DOHH2 (cell line): ENCODE measurements around the gene SPNS2.

Experiments
- H3F3A ChIP-seq: fragments of 200-600 bp; sonication (generic), shearing (Covaris generic); 2 replicates; pipeline ENCODE4 v1.6.0; 2016; ENCODE audit warnings: antibody characterized with exemption, mild to moderate bottlenecking; ENCODE audit not compliant: control insufficient read depth, insufficient read depth
- H3K27ac ChIP-seq: fragments of 200-600 bp; sonication (generic); 2 replicates; pipeline ENCODE4 v1.5.1; 2014; ENCODE audit warnings: low read depth, mild to moderate bottlenecking, low read length, moderate library complexity
- H3K27me3 ChIP-seq: fragments of 200-600 bp; sonication (generic); 2 replicates; pipeline ENCODE4 v1.6.1; 2014; ENCODE audit warnings: mild to moderate bottlenecking, low read length, mixed read lengths; ENCODE audit not compliant: control insufficient read depth
- H3K36me3 ChIP-seq: fragments of 200-600 bp; sonication (generic); 2 replicates; pipeline ENCODE4 v1.6.1; 2014; ENCODE audit warnings: mild to moderate bottlenecking, low read length, moderate library complexity, mixed read lengths; ENCODE audit not compliant: control insufficient read depth
- H3K4me1 ChIP-seq: fragments of 200-600 bp; sonication (generic); 2 replicates; pipeline ENCODE4 v1.6.1; 2014; ENCODE audit warnings: mild to moderate bottlenecking, low read length, mixed read lengths; ENCODE audit not compliant: control insufficient read depth
- H3K4me2 ChIP-seq: fragments of 200-600 bp; sonication (generic); 2 replicates; pipeline ENCODE4 v1.6.0; 2014; ENCODE audit warnings: mild to moderate bottlenecking, low read length, moderate library complexity
- H3K4me3 ChIP-seq: fragments of 200-600 bp; sonication (generic); 2 replicates; pipeline ENCODE4 v1.5.1; 2014; ENCODE audit warnings: mild to moderate bottlenecking, low read length, mixed read lengths
- H3K79me2 ChIP-seq: fragments of 200-600 bp; sonication (generic); 2 replicates; pipeline ENCODE4 v1.6.1; 2014; ENCODE audit warnings: mild to moderate bottlenecking, low read length, mixed read lengths; ENCODE audit not compliant: control insufficient read depth
- H3K9me2 ChIP-seq: fragments of 200-600 bp; sonication (generic); replicated peaks from 2 replicates; pipeline ENCODE4 v1.6.1; 2014; ENCODE audit warnings: mild to moderate bottlenecking, low read length, mixed read lengths; ENCODE audit not compliant: control insufficient read depth
- H3K9me3 ChIP-seq: fragments of 200-600 bp; sonication (generic); 2 replicates; pipeline ENCODE4 v1.6.1; 2014; ENCODE audit warnings: antibody characterized with exemption, low read length, mixed read lengths; ENCODE audit not compliant: control insufficient read depth, insufficient read depth
- H4K20me1 ChIP-seq: fragments of 200-600 bp; sonication (generic); 2 replicates; pipeline ENCODE4 v1.6.0; 2014; ENCODE audit warnings: low read depth, mild to moderate bottlenecking, antibody characterized with exemption, low read length, moderate library complexity; ENCODE audit not compliant: control insufficient read depth, insufficient read depth
- EZH2phosphoT487 ChIP-seq: fragments of 200-600 bp; sonication (generic); IDR thresholded peaks from 2 replicates; pipeline ENCODE4 v1.6.1; 2017; ENCODE audit warnings: borderline replicate concordance, mild to moderate bottlenecking, antibody characterized with exemption, low read length, moderate library complexity, mixed read lengths
- TF ChIP-seq, protein P1 (sequence below): fragments of 200-600 bp; sonication (generic); IDR thresholded peaks from one replicate; pipeline ENCODE4 v1.5.1; 2014; ENCODE audit warnings: antibody characterized with exemption, mild to moderate bottlenecking, low read depth, low read length; ENCODE audit not compliant: poor library complexity, severe bottlenecking

Gene SPNS2

DNA sequence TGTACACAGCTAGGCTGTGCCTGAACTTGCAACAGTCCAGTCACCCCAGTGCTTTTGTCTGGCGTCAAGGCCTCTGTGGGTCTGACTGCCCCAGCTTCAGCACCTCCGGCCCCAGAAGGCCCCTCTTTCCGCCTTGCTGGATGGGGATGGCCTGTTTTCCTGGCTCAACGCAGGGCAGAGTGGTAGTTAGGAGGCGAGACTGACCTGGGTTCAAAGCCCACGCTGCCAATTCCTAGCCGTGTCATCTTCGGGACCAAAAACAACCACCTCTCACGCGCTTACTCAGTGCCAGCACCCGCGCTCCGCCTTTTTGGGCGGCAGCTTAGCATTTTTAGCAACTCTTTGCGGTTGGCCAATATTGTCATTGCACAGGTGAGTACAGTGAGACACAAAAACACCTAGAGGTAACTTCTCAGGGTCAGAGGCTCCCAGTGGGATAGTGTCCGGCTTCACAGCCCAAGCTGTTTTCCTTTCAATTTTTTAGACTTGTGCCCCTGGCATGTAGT is 51.9 kb downstream of the SPNS2 start:
- Histone ChIP-seq H3K4me2 (no peak overlapping the region), H3K27ac (no peak overlapping the region), H3K4me1 (peaks cover 11% of the 10 kb centered on the region), H3F3A (no peaks in the 10 kb centered on the region), H4K20me1 (no peaks in the 10 kb centered on the region), H3K9me2 (no peaks in the 10 kb centered on the region), H3K27me3 (no peaks in the 10 kb centered on the region), H3K79me2 (peaks cover 56% of the 10 kb centered on the region), H3K9me3 (no peaks in the 10 kb centered on the region), H3K36me3 (peaks cover 95% of the 10 kb centered on the region), H3K4me3 (no peak overlapping the region)
- TF ChIP-seq EZH2phosphoT487, result no peak
- TF ChIP-seq, protein P1, sequence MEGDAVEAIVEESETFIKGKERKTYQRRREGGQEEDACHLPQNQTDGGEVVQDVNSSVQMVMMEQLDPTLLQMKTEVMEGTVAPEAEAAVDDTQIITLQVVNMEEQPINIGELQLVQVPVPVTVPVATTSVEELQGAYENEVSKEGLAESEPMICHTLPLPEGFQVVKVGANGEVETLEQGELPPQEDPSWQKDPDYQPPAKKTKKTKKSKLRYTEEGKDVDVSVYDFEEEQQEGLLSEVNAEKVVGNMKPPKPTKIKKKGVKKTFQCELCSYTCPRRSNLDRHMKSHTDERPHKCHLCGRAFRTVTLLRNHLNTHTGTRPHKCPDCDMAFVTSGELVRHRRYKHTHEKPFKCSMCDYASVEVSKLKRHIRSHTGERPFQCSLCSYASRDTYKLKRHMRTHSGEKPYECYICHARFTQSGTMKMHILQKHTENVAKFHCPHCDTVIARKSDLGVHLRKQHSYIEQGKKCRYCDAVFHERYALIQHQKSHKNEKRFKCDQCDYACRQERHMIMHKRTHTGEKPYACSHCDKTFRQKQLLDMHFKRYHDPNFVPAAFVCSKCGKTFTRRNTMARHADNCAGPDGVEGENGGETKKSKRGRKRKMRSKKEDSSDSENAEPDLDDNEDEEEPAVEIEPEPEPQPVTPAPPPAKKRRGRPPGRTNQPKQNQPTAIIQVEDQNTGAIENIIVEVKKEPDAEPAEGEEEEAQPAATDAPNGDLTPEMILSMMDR, result no peak

DNA sequence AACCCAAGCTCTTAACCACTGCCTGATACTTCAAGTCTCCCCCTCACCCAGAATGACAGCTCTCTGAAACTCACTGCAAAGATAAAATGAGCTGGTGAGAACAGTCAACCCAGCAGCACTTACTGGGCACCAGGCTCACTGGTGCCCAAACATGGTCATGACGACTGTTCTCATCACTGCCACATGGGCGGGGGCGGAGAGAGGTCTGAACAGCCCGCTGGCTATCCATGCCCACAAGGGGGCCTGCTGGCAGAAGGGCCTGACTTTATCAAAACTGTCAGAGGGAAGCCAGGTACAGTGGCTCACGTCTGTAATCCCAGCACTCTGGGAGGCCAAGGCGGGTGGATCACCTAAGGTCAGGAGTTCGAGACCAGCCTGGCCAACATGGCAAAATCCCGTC is 52.5 kb downstream of the SPNS2 start:
- no peaks in the 10 kb centered on the region for H4K20me1 ChIP-seq
- no peaks in the 10 kb centered on the region for H3K27me3 ChIP-seq
- peaks cover 90% of the 10 kb centered on the region for H3K36me3 ChIP-seq
- H3K4me2 ChIP-seq, result no peak overlapping the region
- no peak overlapping the region for H3K27ac ChIP-seq
- H3K4me3 ChIP-seq, result no peak overlapping the region
- H3K9me2 ChIP-seq, result no peaks in the 10 kb centered on the region
- TF ChIP-seq, protein P1, result peak; percentile 40
- no peak for TF ChIP-seq EZH2phosphoT487
- H3K4me1 ChIP-seq, result peaks cover 17% of the 10 kb centered on the region
- H3K9me3 ChIP-seq, result no peaks in the 10 kb centered on the region
- H3K79me2 ChIP-seq, result peaks cover 59% of the 10 kb centered on the region
- H3F3A ChIP-seq, result no peaks in the 10 kb centered on the region

DNA sequence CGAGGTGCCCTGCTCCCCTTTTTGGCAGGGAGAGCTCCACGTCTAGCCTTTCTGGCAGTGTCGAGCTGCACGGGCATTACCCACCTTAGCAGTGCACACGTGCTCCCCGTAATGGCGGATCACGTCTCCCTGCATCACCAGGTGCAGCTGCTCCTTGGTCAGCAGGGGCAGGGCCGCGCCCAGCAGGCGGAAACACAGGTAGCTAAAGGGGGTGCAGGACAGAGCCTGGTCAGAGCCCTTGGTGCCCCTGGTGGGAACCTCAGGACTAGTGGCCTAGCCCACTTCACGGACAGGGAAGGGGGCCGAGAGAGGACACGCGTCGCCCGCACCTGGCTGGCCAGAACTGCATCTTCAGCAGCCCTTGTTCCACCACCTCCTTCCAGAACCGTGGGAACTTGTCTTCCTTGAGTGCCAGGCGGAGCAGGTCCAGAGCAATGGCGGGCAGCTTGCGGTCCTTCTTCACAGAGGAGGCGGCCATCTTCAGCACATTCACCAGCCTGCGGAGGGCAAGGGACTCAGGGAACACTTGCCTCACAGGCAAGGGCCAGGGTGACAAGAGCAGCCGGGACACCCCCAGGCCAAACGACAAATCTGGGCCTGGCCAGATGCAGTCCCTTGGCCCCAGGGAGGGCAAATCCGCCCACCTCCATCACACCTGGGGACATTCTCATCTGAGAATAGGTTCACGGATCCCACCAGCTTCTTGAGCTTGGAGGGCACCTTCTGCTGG is 53.3 kb downstream of the SPNS2 start:
- peaks cover 81% of the 10 kb centered on the region for H3K36me3 ChIP-seq
- H4K20me1 ChIP-seq, result no peaks in the 10 kb centered on the region
- H3K9me2 ChIP-seq, result no peaks in the 10 kb centered on the region
- H3K4me2 ChIP-seq, result no peak overlapping the region
- no peaks in the 10 kb centered on the region for H3F3A ChIP-seq
- TF ChIP-seq, protein P1, result no peak
- TF ChIP-seq EZH2phosphoT487, result no peak
- H3K9me3 ChIP-seq, result no peaks in the 10 kb centered on the region
- peaks cover 20% of the 10 kb centered on the region for H3K4me1 ChIP-seq
- H3K27me3 ChIP-seq, result no peaks in the 10 kb centered on the region
- no peak overlapping the region for H3K27ac ChIP-seq
- peaks cover 59% of the 10 kb centered on the region for H3K79me2 ChIP-seq
- no peak overlapping the region for H3K4me3 ChIP-seq
